Calu3 (cell line): ENCODE results near the gene PCDHA12. TPM values are rescaled to one million over a fixed set of nuclear protein-coding genes. Genes with fewer than 3 reads are reported as not detected.

Source experiments
- BruUV-seq: library from RNA; stranded (reverse); fragments of 400-500 nt; replicated peaks from 2 replicates; lab custom pipeline; 2021; lab: Mats Ljungman, UMichigan
- CTCF ChIA-PET: fragments of 300-600 bp; sonication (Branson Sonifier 250); formaldehyde crosslinking; loops from one replicate; lab custom pipeline; 2022; ENCODE audit warnings: antibody characterized with exemption; lab: Charles Lee
- DNase-seq: peaks from one replicate; pipeline ENCODE4 v3.0.0; 2022
- H3K27ac Mint-ChIP-seq: one replicate; pipeline ENCODE4 v1.8.0; 2022; ENCODE audit warnings: mixed read lengths; ENCODE audit not compliant: unreplicated experiment
- H3K27me3 Mint-ChIP-seq: one replicate; pipeline ENCODE4 v1.8.0; 2022; ENCODE audit warnings: mixed read lengths; ENCODE audit not compliant: unreplicated experiment
- H3K36me3 Mint-ChIP-seq: one replicate; pipeline ENCODE4 v1.8.0; 2022; ENCODE audit warnings: mild to moderate bottlenecking, moderate library complexity, mixed read lengths; ENCODE audit not compliant: insufficient read depth, unreplicated experiment
- H3K4me1 Mint-ChIP-seq: one replicate; pipeline ENCODE4 v1.8.0; 2022; ENCODE audit warnings: mild to moderate bottlenecking, low read depth, mixed read lengths; ENCODE audit not compliant: unreplicated experiment
- H3K4me3 Mint-ChIP-seq: one replicate; pipeline ENCODE4 v1.8.0; 2022; ENCODE audit warnings: mild to moderate bottlenecking, low read depth, moderate library complexity, mixed read lengths; ENCODE audit not compliant: unreplicated experiment
- H3K9me3 Mint-ChIP-seq: one replicate; pipeline ENCODE4 v1.8.0; 2022; ENCODE audit warnings: low read depth, mixed read lengths; ENCODE audit not compliant: unreplicated experiment
- CTCF ChIP-seq: fragments of 200-600 bp; IDR thresholded peaks from one replicate; pipeline ENCODE4 v1.8.0; 2022; ENCODE audit warnings: antibody characterized with exemption; ENCODE audit not compliant: unreplicated experiment
- intact Hi-C: fragments of 100-400 bp; cut with micrococcal nuclease; formaldehyde crosslinking; loops from one replicate; pipeline ENCODE4 v1.10.0; 2022; ENCODE audit not compliant: unreplicated experiment
- total RNA-seq: library from RNA; stranded (reverse); gene quantifications from 2 replicates; pipeline ENCODE4 v1.2.3, GENCODE V29; 2022

Gene PCDHA12
- total RNA-seq, 1 experiment from 2014 or later = 0.78 TPM

GRCh38 chr5:140857177-140857986, 17.7 kb upstream of the PCDHA12 start:
- Mint-ChIP-seq H3K27ac (no peak overlapping the region), H3K4me3 (no peak overlapping the region), H3K36me3 (peaks cover 4% of the 10 kb centered on the region), H3K27me3 (no peaks in the 10 kb centered on the region), H3K9me3 (peaks cover 5% of the 10 kb centered on the region), H3K4me1 (no peaks in the 10 kb centered on the region)
- no peak for TF ChIP-seq CTCF
- intact Hi-C loops = no loop called here
- CTCF ChIA-PET = no interaction called here
- BruUV-seq = no TSS peak
- DNase-seq = no peak

- H3K4me3 Mint-ChIP-seq = no peak overlapping the region
- no peak for DNase-seq
- intact Hi-C loops = no loop called here
- H3K36me3 Mint-ChIP-seq = peaks cover 2% of the 10 kb centered on the region
- H3K27me3 Mint-ChIP-seq = no peaks in the 10 kb centered on the region
- TF ChIP-seq CTCF = no peak
- CTCF ChIA-PET = no interaction called here
- peaks cover 5% of the 10 kb centered on the region for H3K9me3 Mint-ChIP-seq
- no peaks in the 10 kb centered on the region for H3K4me1 Mint-ChIP-seq
- no TSS peak for BruUV-seq
- no peak overlapping the region for H3K27ac Mint-ChIP-seq
Observed at GRCh38 chr5:140857987-140858240, 17.2 kb upstream of the PCDHA12 start.

- Mint-ChIP-seq H3K27me3 (no peaks in the 10 kb centered on the region), H3K27ac (no peak overlapping the region), H3K9me3 (peaks cover 4% of the 10 kb centered on the region), H3K36me3 (no peaks in the 10 kb centered on the region), H3K4me3 (no peak overlapping the region), H3K4me1 (no peaks in the 10 kb centered on the region)
- no TSS peak for BruUV-seq
- DNase-seq = no peak
- CTCF ChIA-PET = interaction anchor here (0.5 kb wide), 1 partner anchor 698 kb away, joined by 3 read pairs; no protein-coding TSS in a partner anchor
- intact Hi-C loops = no loop called here
- no peak for TF ChIP-seq CTCF
Observed at GRCh38 chr5:140862441-140863295, 12.4 kb upstream of the PCDHA12 start.

GRCh38 chr5:140868721-140869554, 6.2 kb upstream of the PCDHA12 start, which contains the start of gene PCDHA11:
PCDHA11 (plus strand) TSS chr5:140868957; CDS start chr5:140869104, 147 bp downstream.
- no peak within 1 kb of the TSS for H3K27ac Mint-ChIP-seq
- no peak for TF ChIP-seq CTCF
- H3K9me3 Mint-ChIP-seq = peaks cover 6% of the 10 kb centered on the region

More at GRCh38 chr5:140868721-140869554, 6.2 kb upstream of the PCDHA12 start, which contains the start of gene PCDHA11:
- Mint-ChIP-seq H3K4me3 (no peak within 1 kb of the TSS), H3K27me3 (no peaks in the 10 kb centered on the region), H3K36me3 (no peaks in the 10 kb centered on the region), H3K4me1 (no peaks in the 10 kb centered on the region)
- CTCF ChIA-PET = interaction anchor here (0.5 kb wide), 1 partner anchor 1404 kb away, joined by 4 read pairs; no protein-coding TSS in a partner anchor
- BruUV-seq = no TSS peak
- intact Hi-C loops = loop anchor here (1.0 kb wide), 1 partner anchor 172 kb away; no protein-coding TSS in a partner anchor
- peak; percentile 20 for DNase-seq
